OCI-LY3 (cell line): Measurements from ENCODE around the gene KBTBD8.
A peak's percentile ranks its signal among the peaks of the same experiment; 100 is the strongest.

Source experiments
- H2AFZ ChIP-seq: fragments of 200-600, 300-600 bp; shearing (Covaris generic); 2 replicates; pipeline ENCODE4 v1.6.0; 2014; ENCODE audit warnings: antibody characterized with exemption, low read depth, low read length
- H3K27ac ChIP-seq: fragments of 200-600, 300-600 bp; sonication (generic); 2 replicates; pipeline ENCODE4 v1.5.1; 2014; ENCODE audit warnings: mild to moderate bottlenecking, low read length, moderate library complexity, mixed read lengths
- H3K27me3 ChIP-seq: fragments of 200-600, 300-600 bp; sonication (generic); 2 replicates; pipeline ENCODE4 v1.6.1; 2014; ENCODE audit warnings: low read depth, low read length, mixed read lengths
- H3K36me3 ChIP-seq: fragments of 200-600, 300-600 bp; sonication (generic); replicated peaks from 2 replicates; pipeline ENCODE3; 2014; ENCODE audit warnings: low read depth, low read length, mixed read lengths
- H3K4me1 ChIP-seq: fragments of 300-600, 200-600 bp; sonication (generic); 2 replicates; pipeline ENCODE4 v1.6.1; 2014; ENCODE audit warnings: low read length, mixed read lengths
- H3K4me2 ChIP-seq: fragments of 200-600, 300-600 bp; sonication (generic); 2 replicates; pipeline ENCODE4 v1.6.1; 2014; ENCODE audit warnings: low read length, mixed read lengths
- H3K4me3 ChIP-seq: fragments of 300-600, 200-600 bp; sonication (generic); 2 replicates; pipeline ENCODE4 v1.5.1; 2014; ENCODE audit warnings: antibody characterized with exemption, mild to moderate bottlenecking, low read length, moderate library complexity
- H3K79me2 ChIP-seq: fragments of 300-600, 200-600 bp; shearing (Covaris generic); 2 replicates; pipeline ENCODE4 v1.6.1; 2014; ENCODE audit warnings: mild to moderate bottlenecking, low read length, mixed read lengths
- H3K9ac ChIP-seq: fragments of 300-600, 200-600 bp; shearing (Covaris generic); 2 replicates; pipeline ENCODE4 v1.6.0; 2014; ENCODE audit warnings: mild to moderate bottlenecking, low read length, moderate library complexity
- H3K9me3 ChIP-seq: fragments of 200-600, 300-600 bp; shearing (Covaris generic); 2 replicates; pipeline ENCODE4 v1.6.1; 2014; ENCODE audit warnings: low read length, mixed read lengths; ENCODE audit not compliant: insufficient read depth
- H4K20me1 ChIP-seq: fragments of 200-600, 300-600 bp; sonication (generic); 2 replicates; pipeline ENCODE4 v1.6.1; 2016; ENCODE audit warnings: low read length, mixed read lengths; ENCODE audit not compliant: insufficient read depth
- EZH2phosphoT487 ChIP-seq: fragments of 200-600 bp; shearing (Covaris generic); IDR thresholded peaks from 2 replicates; pipeline ENCODE4 v1.6.1; 2018; ENCODE audit warnings: antibody characterized with exemption, mixed run types, low read depth
- TF ChIP-seq, protein P1 (sequence below): fragments of 200-600, 300-600 bp; sonication (generic); IDR thresholded peaks from 2 replicates; pipeline ENCODE4 v1.5.1; 2014; ENCODE audit warnings: antibody characterized with exemption, low read length, low read depth

The KBTBD8 gene

DNA sequence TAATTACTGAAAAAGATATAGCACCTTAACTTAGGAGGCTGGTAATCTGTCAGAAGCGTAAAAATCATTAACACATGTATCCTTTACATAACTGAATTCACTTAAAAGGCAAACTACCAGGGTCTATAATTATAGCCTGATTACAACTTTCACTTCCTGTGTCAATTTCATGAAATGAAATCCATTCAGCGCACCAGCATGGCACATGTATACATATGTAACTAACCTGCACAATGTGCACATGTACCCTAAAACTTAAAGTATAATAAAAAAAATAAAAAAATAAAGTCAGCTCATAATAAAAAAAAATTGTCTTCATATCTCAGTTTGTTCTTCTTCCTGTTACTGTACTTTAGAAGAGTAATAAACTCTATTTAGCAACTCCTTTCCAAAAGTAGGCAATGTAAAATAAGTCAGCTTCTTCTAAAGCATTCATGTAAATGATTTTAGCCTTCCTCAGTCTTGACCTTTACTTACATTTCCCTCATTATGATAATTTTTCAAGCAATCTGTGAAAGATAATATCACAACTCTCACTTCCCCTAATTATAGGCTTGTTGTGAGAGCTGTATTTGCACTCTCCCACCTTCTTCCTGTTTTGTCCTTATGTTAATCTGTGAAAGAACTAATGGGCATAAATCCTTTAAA lies 50.1 kb downstream of the KBTBD8 start:
- Histone ChIP-seq H3K4me2 (peak overlapping the region; percentile 85), H3K9ac (peak overlapping the region; percentile 77), H3K9me3 (peaks cover 10% of the 10 kb centered on the region), H3K4me1 (peaks cover 47% of the 10 kb centered on the region), H3K79me2 (no peaks in the 10 kb centered on the region), H3K27me3 (no peaks in the 10 kb centered on the region), H3K36me3 (peaks cover 8% of the 10 kb centered on the region), H4K20me1 (no peaks in the 10 kb centered on the region), H3K27ac (peak overlapping the region; percentile 94), H2AFZ (peak overlapping the region; percentile 44; the same call in 1 of the 2 replicates), H3K4me3 (peak overlapping the region; percentile 63)
- TF ChIP-seq, protein P1, sequence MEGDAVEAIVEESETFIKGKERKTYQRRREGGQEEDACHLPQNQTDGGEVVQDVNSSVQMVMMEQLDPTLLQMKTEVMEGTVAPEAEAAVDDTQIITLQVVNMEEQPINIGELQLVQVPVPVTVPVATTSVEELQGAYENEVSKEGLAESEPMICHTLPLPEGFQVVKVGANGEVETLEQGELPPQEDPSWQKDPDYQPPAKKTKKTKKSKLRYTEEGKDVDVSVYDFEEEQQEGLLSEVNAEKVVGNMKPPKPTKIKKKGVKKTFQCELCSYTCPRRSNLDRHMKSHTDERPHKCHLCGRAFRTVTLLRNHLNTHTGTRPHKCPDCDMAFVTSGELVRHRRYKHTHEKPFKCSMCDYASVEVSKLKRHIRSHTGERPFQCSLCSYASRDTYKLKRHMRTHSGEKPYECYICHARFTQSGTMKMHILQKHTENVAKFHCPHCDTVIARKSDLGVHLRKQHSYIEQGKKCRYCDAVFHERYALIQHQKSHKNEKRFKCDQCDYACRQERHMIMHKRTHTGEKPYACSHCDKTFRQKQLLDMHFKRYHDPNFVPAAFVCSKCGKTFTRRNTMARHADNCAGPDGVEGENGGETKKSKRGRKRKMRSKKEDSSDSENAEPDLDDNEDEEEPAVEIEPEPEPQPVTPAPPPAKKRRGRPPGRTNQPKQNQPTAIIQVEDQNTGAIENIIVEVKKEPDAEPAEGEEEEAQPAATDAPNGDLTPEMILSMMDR: no peak
- no peak for TF ChIP-seq EZH2phosphoT487

DNA sequence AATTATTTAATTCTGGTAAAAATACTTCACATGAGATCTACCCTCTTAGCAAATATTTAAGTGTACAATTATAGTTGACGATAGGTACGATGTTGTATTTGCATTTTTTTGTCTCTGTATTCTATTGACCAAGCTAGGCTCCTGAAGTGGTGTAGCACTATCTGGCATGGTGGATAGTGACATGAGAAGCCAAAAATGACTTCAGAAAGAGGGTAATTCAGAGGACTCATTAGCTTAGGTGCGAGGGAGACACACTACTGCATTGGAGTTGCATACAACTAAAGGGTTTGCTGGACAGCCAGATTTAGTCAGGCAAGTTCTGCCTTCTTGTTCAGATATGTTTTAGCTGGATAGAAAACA lies 50.6 kb downstream of the KBTBD8 start:
- peak overlapping the region; percentile 77 for H3K9ac ChIP-seq
- H3K4me2 ChIP-seq: peak overlapping the region; percentile 78
- H3K4me1 ChIP-seq: peaks cover 47% of the 10 kb centered on the region
- H3K9me3 ChIP-seq: peaks cover 10% of the 10 kb centered on the region
- H3K27me3 ChIP-seq: no peaks in the 10 kb centered on the region
- H4K20me1 ChIP-seq: no peaks in the 10 kb centered on the region
- H3K79me2 ChIP-seq: no peaks in the 10 kb centered on the region
- TF ChIP-seq EZH2phosphoT487: no peak
- TF ChIP-seq, protein P1: no peak
- H3K27ac ChIP-seq: peak overlapping the region; percentile 94
- peaks cover 8% of the 10 kb centered on the region for H3K36me3 ChIP-seq
- H3K4me3 ChIP-seq: peak overlapping the region; percentile 59
- H2AFZ ChIP-seq: peak overlapping the region; percentile 44

DNA sequence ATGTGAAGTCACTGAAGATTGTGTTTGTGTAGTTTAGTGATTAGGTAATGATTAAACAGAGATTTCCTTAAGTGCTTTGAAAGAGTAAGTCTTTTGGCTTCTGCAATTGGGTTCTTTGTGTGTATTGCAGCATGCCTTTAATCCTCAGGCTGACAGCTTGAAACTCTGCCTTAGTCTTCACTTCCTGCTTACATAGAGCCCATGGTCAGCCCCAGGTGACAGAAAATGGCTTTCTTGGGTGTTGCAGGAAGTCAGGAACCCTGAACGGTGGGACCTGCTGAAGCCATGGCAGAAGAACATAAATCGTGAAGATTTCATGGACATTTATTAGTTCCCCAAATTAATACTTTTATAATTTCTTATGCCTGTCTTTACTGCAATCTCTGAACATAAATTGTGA lies 61.3 kb downstream of the KBTBD8 start:
- TF ChIP-seq EZH2phosphoT487: no peak
- TF ChIP-seq, protein P1: no peak
- Histone ChIP-seq H3K9me3 (peaks cover 16% of the 10 kb centered on the region; the same call in 1 of the 2 replicates), H3K4me2 (no peak overlapping the region), H2AFZ (no peak overlapping the region), H3K9ac (no peak overlapping the region), H3K27me3 (no peaks in the 10 kb centered on the region), H3K4me3 (no peak overlapping the region), H3K4me1 (peaks cover 23% of the 10 kb centered on the region), H4K20me1 (no peaks in the 10 kb centered on the region), H3K79me2 (no peaks in the 10 kb centered on the region), H3K27ac (no peak overlapping the region), H3K36me3 (peaks cover 23% of the 10 kb centered on the region)
